ENCODE results near the gene TTL. TPM values are rescaled to one million over a fixed set of nuclear protein-coding genes. Genes with fewer than 3 reads are reported as not detected.

The TTL gene
- total RNA-seq, 1 experiment from 2014 or later: 53.7 TPM

DNA sequence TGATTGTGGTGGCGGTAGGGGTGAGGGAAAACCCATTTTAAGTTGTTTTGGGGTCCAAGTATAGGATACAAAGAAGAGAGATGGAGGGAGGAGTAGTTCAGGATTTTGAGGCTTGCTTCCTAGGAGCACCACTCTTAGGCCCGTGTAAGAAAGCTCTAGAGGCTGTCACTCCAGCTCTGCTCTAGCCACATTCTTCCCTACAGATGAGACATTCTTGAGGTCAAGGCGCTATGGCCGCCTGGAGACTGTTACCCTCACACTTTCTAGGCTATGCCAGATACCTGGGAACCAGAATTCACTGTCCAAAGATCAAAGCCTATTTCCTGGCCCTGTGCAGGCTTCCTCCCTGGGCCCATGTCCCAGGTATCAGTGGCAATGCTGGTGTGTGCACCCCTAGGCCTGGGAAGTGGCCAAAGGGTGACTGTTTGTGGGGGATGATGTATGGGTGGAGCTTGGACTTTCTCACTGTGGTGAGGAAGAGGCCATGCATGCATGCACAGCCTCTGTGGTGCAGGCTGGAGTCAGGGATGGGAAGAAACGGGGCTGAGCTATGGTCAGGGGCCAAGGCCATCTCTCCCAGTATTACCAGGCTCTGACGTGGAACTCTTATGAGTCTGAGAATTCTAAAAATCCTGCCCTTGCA lies 7.0 kb upstream of the TTL start:
- DNase-seq (ENCODE audit: unreplicated experiment): no peak
- TF ChIP-seq CTCF (IDR thresholded peaks at IDR 0.05; ENCODE audit: unreplicated experiment): no peak
- no TSS peak for BruUV-seq (replicated peaks)
- Mint-ChIP-seq H3K4me1 (ENCODE audit: insufficient read depth, unreplicated experiment) (no peaks in the 10 kb centered on the region), H3K4me3 (ENCODE audit: unreplicated experiment) (no peak overlapping the region), H3K27ac (ENCODE audit: low read depth, unreplicated experiment) (no peak overlapping the region), H3K9me3 (ENCODE audit: unreplicated experiment) (peaks cover 2% of the 10 kb centered on the region), H3K36me3 (ENCODE audit: insufficient read depth, unreplicated experiment) (no peaks in the 10 kb centered on the region), H3K27me3 (ENCODE audit: insufficient read depth, unreplicated experiment) (no peaks in the 10 kb centered on the region)
- intact Hi-C loops (cut with micrococcal nuclease): no loop called here
- ChIA-PET POLR2A (interaction anchor here (0.9 kb wide), 1 partner anchor 70 kb away, joined by 3 read pairs; no protein-coding TSS in a partner anchor), CTCF (no interaction called here)

DNA sequence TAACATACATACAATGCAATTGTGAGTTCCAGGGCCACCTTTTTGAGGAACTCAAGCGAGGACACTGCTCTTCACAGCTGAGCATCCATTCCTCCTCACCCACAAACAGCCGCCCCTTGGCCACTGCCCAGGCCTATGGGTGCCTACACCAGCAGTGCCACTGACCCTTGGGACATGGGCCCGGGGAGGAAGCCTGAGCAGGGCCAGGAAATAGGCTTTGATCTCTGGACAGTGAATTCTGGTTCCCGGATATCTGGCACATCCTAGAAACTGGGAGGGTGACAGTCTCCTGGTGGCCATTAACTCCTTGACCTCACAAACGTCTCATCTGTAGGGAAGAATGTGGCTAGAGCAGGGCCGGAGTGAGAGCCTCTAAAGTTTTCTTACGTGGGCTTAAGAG lies 5.5 kb upstream of the TTL start:
- Mint-ChIP-seq H3K9me3 (ENCODE audit: unreplicated experiment) (no peaks in the 10 kb centered on the region), H3K27me3 (ENCODE audit: insufficient read depth, unreplicated experiment) (no peaks in the 10 kb centered on the region), H3K27ac (ENCODE audit: low read depth, unreplicated experiment) (no peak overlapping the region), H3K36me3 (ENCODE audit: insufficient read depth, unreplicated experiment) (no peaks in the 10 kb centered on the region), H3K4me3 (ENCODE audit: unreplicated experiment) (no peak overlapping the region), H3K4me1 (ENCODE audit: insufficient read depth, unreplicated experiment) (peaks cover 5% of the 10 kb centered on the region)
- BruUV-seq (replicated peaks): no TSS peak
- ChIA-PET POLR2A (no interaction called here), CTCF (interaction anchor here (0.9 to 1.8 kb wide), 2 partner anchors 14 to 67 kb away, joined by 3 to 9 read pairs; no protein-coding TSS in a partner anchor)
- DNase-seq (ENCODE audit: unreplicated experiment): no peak
- TF ChIP-seq CTCF (IDR thresholded peaks at IDR 0.05; ENCODE audit: unreplicated experiment): no peak
- intact Hi-C loops (cut with micrococcal nuclease): no loop called here

- Mint-ChIP-seq H3K4me1 (ENCODE audit: insufficient read depth, unreplicated experiment) (peaks cover 15% of the 10 kb centered on the region), H3K9me3 (ENCODE audit: unreplicated experiment) (no peaks in the 10 kb centered on the region), H3K4me3 (ENCODE audit: unreplicated experiment) (peak overlapping the region; percentile 88), H3K27ac (ENCODE audit: low read depth, unreplicated experiment) (peak overlapping the region; percentile 86), H3K36me3 (ENCODE audit: insufficient read depth, unreplicated experiment) (peaks cover 6% of the 10 kb centered on the region), H3K27me3 (ENCODE audit: insufficient read depth, unreplicated experiment) (no peaks in the 10 kb centered on the region)
- POLR2A ChIA-PET: interaction anchor here (0.6 to 5.9 kb wide), 15 partner anchors 11 to 513 kb away, joined by 3 to 42 read pairs (median 4); partner anchors contain the start of genes CHCHD5 and POLR1B
- TF ChIP-seq CTCF (IDR thresholded peaks at IDR 0.05; ENCODE audit: unreplicated experiment): no peak
- intact Hi-C loops (cut with micrococcal nuclease): loop anchor here (1.0 kb wide), 2 partner anchors 62 to 102 kb away; partner anchors contain the start of gene POLR1B
- DNase-seq (ENCODE audit: unreplicated experiment): no peak
- CTCF ChIA-PET: interaction anchor here (0.6 to 1.8 kb wide), 23 partner anchors 10 to 758 kb away, joined by 3 to 7 read pairs (median 4); partner anchors contain the start of gene CHCHD5
- no TSS peak for BruUV-seq (replicated peaks)
These were observed 1.4 kb upstream of the TTL start for GRCh38 chr2:112480530-112481049.

DNA sequence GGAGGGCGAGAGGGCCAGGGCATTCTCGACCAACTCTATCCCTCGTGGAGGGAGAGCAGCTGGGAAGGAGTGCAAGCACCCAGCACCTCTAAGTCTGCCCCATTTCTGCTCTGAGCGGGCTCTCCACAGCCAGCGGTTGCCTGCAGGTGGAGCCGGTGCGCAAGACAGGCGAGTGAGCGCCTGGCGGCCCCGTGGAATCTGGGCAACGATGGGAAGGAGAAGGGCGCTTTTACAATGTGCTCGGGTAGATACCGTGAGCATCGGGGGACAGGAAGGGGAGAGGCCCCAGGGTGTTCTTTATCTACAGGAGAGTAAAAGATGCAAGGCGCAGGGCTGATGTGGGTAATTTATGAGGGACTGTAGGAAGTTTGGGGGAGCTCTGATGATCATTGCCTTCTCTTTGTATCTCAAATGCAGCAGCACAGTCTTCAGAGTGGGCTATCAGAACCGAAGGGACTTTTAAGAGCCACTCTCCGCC lies 867 bp upstream of the TTL start:
- H3K9me3 Mint-ChIP-seq (ENCODE audit: unreplicated experiment): no peaks in the 10 kb centered on the region
- CTCF ChIA-PET: interaction anchor here (0.6 to 1.8 kb wide), 19 partner anchors 9 to 758 kb away, joined by 3 to 7 read pairs (median 4); partner anchors contain the start of gene CHCHD5
- peak overlapping the region; percentile 88 for H3K4me3 Mint-ChIP-seq (ENCODE audit: unreplicated experiment)
- DNase-seq (ENCODE audit: unreplicated experiment): peak; percentile 87
- peaks cover 15% of the 10 kb centered on the region for H3K4me1 Mint-ChIP-seq (ENCODE audit: insufficient read depth, unreplicated experiment)
- H3K27ac Mint-ChIP-seq (ENCODE audit: low read depth, unreplicated experiment): peak overlapping the region; percentile 86
- no peaks in the 10 kb centered on the region for H3K27me3 Mint-ChIP-seq (ENCODE audit: insufficient read depth, unreplicated experiment)
- BruUV-seq (replicated peaks): no TSS peak
- POLR2A ChIA-PET: interaction anchor here (0.6 to 5.9 kb wide), 16 partner anchors 11 to 513 kb away, joined by 3 to 42 read pairs (median 4); partner anchors contain the start of genes CHCHD5 and POLR1B
- peaks cover 9% of the 10 kb centered on the region for H3K36me3 Mint-ChIP-seq (ENCODE audit: insufficient read depth, unreplicated experiment)
- intact Hi-C loops (cut with micrococcal nuclease): loop anchor here (1.0 kb wide), 2 partner anchors 61 to 101 kb away; partner anchors contain the start of gene POLR1B
- TF ChIP-seq CTCF (IDR thresholded peaks at IDR 0.05; ENCODE audit: unreplicated experiment): peak; percentile 86

All from MCF 10A (cell line).